K562 (cell line): ENCODE data around the gene ORAI3. TPM values are rescaled to one million over a fixed set of nuclear protein-coding genes. Genes with fewer than 3 reads are reported as not detected.
A peak's percentile ranks its signal among the peaks of the same experiment; 100 is the strongest.

Source experiments
- CAMTA2 ChIP-seq: fragments of 250-450 bp; sonication (Bioruptor Pico); conservative IDR thresholded peaks from 2 replicates; pipeline ENCODE4 v1.5.1; 2022
- CCNT2 ChIP-seq: IDR thresholded peaks from 2 replicates; pipeline ENCODE4 v1.6.1; 2011; ENCODE audit warnings: borderline replicate concordance, low read depth, mild to moderate bottlenecking, moderate library complexity, mixed read lengths, low read length; ENCODE audit not compliant: insufficient read length; ENCODE audit errors: extremely low read depth
- CREM ChIP-seq: IDR thresholded peaks from 2 replicates; pipeline ENCODE4 v1.6.1; 2014; ENCODE audit warnings: antibody characterized with exemption, low read depth
- ELF2 ChIP-seq: fragments of 250-450 bp; sonication (Bioruptor Pico); IDR thresholded peaks from 2 replicates; pipeline ENCODE4 v1.5.0; 2021; ENCODE audit warnings: mild to moderate bottlenecking
- ESRRB ChIP-seq: fragments of 250-450 bp; sonication (Bioruptor Pico); IDR thresholded peaks from 2 replicates; pipeline ENCODE4 v1.5.0; 2020; ENCODE audit warnings: mild to moderate bottlenecking, moderate library complexity, borderline replicate concordance
- FIP1L1 ChIP-seq: fragments of 200-400 bp; formaldehyde crosslinking; IDR thresholded peaks from 2 replicates; pipeline ENCODE4 v1.6.1; 2018; ENCODE audit warnings: mild to moderate bottlenecking, low read depth, low read length; ENCODE audit not compliant: poor library complexity, severe bottlenecking
- FOXM1 ChIP-seq, 2 experiments: fragments of 450-650 bp in 1 of 2; sonication (generic) in 1 of 2; formaldehyde crosslinking in 1 of 2; IDR thresholded peaks; 2 replicates each; pipeline versions ENCODE4 v1.6.1 to v1.9.0; 2017 to 2022; ENCODE audit warnings: low read depth in 2 of 2, mild to moderate bottlenecking in 2 of 2, missing genetic modification reagents in 1 of 2, moderate library complexity in 1 of 2
- GABPB1 ChIP-seq: sonication (generic); formaldehyde crosslinking; IDR thresholded peaks from 2 replicates; pipeline ENCODE4 v1.8.0; 2022; ENCODE audit warnings: mild to moderate bottlenecking, missing genetic modification reagents
- GATAD2B ChIP-seq: fragments of 450-650 bp; IDR thresholded peaks from 2 replicates; pipeline ENCODE4 v1.6.1; 2017; ENCODE audit warnings: mild to moderate bottlenecking, borderline replicate concordance
- JUNB ChIP-seq: fragments of 450-650 bp; formaldehyde crosslinking; conservative IDR thresholded peaks from 2 replicates; pipeline ENCODE4 v1.4.0; 2020; ENCODE audit warnings: mild to moderate bottlenecking
- KAT7 ChIP-seq: sonication (generic); formaldehyde crosslinking; IDR thresholded peaks from 2 replicates; pipeline ENCODE4 v1.8.0; 2022; ENCODE audit warnings: missing genetic modification reagents, mild to moderate bottlenecking, borderline replicate concordance
- MITF ChIP-seq: IDR thresholded peaks from 2 replicates; pipeline ENCODE4 v1.6.1; 2014; ENCODE audit warnings: antibody characterized with exemption
- NCOA2 ChIP-seq, 2 experiments: fragments of 450-650 bp; IDR thresholded peaks; 2 replicates each; pipeline ENCODE4 v1.6.1; 2018; ENCODE audit warnings: mild to moderate bottlenecking in 2 of 2, moderate library complexity in 1 of 2; ENCODE audit not compliant: partially characterized antibody in 2 of 2
- NFRKB ChIP-seq: fragments of 450-650 bp; IDR thresholded peaks from 2 replicates; pipeline ENCODE4 v1.6.1; 2016; ENCODE audit warnings: low read depth
- POLR2AphosphoS5 ChIP-seq: IDR thresholded peaks from 2 replicates; pipeline ENCODE4 v1.6.1; 2011; ENCODE audit warnings: mild to moderate bottlenecking, low read depth, low read length, moderate library complexity; ENCODE audit not compliant: control insufficient read depth, insufficient read depth
- SUPT5H ChIP-seq: fragments of 450-650 bp; IDR thresholded peaks from 2 replicates; pipeline ENCODE4 v1.6.1; 2016
- ZNF212 ChIP-seq: fragments of 450-650 bp; formaldehyde crosslinking; IDR thresholded peaks from 2 replicates; pipeline ENCODE4 v1.4.0; 2020; ENCODE audit warnings: mild to moderate bottlenecking
- ZNF717 ChIP-seq: fragments of 250-450 bp; sonication (Bioruptor Pico); IDR thresholded peaks from 2 replicates; pipeline ENCODE4 v1.5.0; 2021
- ZNF764 ChIP-seq: fragments of 250-450 bp; sonication (Bioruptor Pico); IDR thresholded peaks from 2 replicates; pipeline ENCODE4 v1.4.0; 2020; ENCODE audit warnings: low read depth, mild to moderate bottlenecking, moderate library complexity
- polyA plus RNA-seq, 8 experiments: library from polyadenylated mRNA; depleted of rRNA in 4 of 8; stranded (reverse) in 5 of 8; unstranded in 3 of 8; fragments of >200 nt; fragmentation: Nextera tagmentation in 2 of 8; fragmentation: Illumina TruSeq in 1 of 8; extraction: Ambion mirVana in 2 of 8; extraction: Trizol in 1 of 8; gene quantifications; 2 replicates each; pipeline versions ENCODE4 v1.2.1 to v1.2.3, GENCODE V29; 2011 to 2014; ENCODE audit warnings: inconsistent platforms in 1 of 8, missing spikeins in 1 of 8
- total RNA-seq, 7 experiments: library from RNA; depleted of rRNA in 6 of 7; stranded (reverse); fragments of >200 nt in 6 of 7; fragmentation: Illumina TruSeq in 2 of 7; extraction: Trizol in 2 of 7; gene quantifications; 2 replicates each; pipeline versions ENCODE4 v1.2.1 to v1.2.3, GENCODE V29; 2011 to 2021; ENCODE audit warnings: low replicate concordance in 1 of 7
- TF ChIP-seq, protein P1 (sequence below): sonication (generic); formaldehyde crosslinking; IDR thresholded peaks from 2 replicates; pipeline ENCODE4 v1.8.1; 2023; ENCODE audit warnings: mild to moderate bottlenecking, missing genetic modification reagents
- TF ChIP-seq, protein P2 (sequence below): fragments of 250-450 bp; sonication (Bioruptor Pico); IDR thresholded peaks from 2 replicates; pipeline ENCODE4 v1.4.0; 2020; ENCODE audit warnings: mild to moderate bottlenecking

Gene ORAI3
- total and polyA plus RNA-seq, 9 of the 15 experiments (the other 6 are each of a cell fraction or from before 2014, with no cell fraction given): 4.9 to 23.3 (median 14.1) TPM

DNA sequence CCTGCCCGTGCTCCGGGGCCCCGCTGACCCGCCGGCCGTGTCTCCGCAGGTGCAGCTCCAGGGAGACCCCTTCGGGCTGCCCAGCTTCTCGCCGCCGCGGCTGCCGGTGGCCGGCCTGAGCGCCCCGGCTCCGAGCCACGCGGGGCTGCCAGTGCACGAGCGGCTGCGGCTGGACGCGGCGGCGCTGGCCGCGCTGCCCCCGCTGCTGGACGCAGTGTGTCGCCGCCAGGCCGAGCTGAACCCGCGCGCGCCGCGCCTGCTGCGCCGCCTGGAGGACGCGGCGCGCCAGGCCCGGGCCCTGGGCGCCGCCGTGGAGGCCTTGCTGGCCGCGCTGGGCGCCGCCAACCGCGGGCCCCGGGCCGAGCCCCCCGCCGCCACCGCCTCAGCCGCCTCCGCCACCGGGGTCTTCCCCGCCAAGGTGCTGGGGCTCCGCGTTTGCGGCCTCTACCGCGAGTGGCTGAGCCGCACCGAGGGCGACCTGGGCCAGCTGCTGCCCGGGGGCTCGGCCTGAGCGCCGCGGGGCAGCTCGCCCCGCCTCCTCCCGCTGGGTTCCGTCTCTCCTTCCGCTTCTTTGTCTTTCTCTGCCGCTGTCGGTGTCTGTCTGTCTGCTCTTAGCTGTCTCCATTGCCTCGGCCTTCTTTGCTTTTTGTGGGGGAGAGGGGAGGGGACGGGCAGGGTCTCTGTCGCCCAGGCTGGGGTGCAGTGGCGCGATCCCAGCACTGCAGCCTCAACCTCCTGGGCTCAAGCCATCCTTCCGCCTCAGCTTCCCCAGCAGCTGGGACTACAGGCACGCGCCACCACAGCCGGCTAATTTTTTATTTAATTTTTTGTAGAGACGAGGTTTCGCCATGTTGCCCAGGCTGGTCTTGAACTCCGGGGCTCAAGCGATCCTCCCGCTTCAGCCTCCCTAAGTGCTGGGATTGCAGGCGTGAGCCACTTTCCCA, 46.6 kb upstream of the ORAI3 start (continued):
- TF ChIP-seq FOXM1 (IDR thresholded peaks at IDR 0.05; ENCODE audit: low read depth) (no peak), FOXM1 (CRISPR knock-in tag; IDR thresholded peaks at IDR 0.05; ENCODE audit: low read depth) (no peak), ESRRB (CRISPR knock-in tag) (no peak), NCOA2 (IDR thresholded peaks at IDR 0.05; ENCODE audit: partially characterized antibody in 2 of 2) (no peak), SUPT5H (0 out of 2 replicates have a peak, but pooled peaks have one; percentile 26), ELF2 (no peak), ZNF717 (CRISPR knock-in tag) (no peak), POLR2AphosphoS5 (no peak; the same call in 1 of the 2 replicates), FIP1L1 (no peak), CAMTA2 (CRISPR knock-in tag) (no peak), GABPB1 (CRISPR knock-in tag) (peak; percentile 35), ZNF212 (CRISPR knock-in tag) (no peak), NFRKB (peak; percentile 53; the same call in 1 of the 2 replicates), MITF (no peak), CREM (0 out of 2 replicates have a peak, but pooled peaks have one; percentile 5), CCNT2 (peak; percentile 81), JUNB (no peak), ZNF764 (CRISPR knock-in tag) (no peak), KAT7 (CRISPR knock-in tag) (no peak), GATAD2B (peak; percentile 89)
- TF ChIP-seq, protein P1, sequence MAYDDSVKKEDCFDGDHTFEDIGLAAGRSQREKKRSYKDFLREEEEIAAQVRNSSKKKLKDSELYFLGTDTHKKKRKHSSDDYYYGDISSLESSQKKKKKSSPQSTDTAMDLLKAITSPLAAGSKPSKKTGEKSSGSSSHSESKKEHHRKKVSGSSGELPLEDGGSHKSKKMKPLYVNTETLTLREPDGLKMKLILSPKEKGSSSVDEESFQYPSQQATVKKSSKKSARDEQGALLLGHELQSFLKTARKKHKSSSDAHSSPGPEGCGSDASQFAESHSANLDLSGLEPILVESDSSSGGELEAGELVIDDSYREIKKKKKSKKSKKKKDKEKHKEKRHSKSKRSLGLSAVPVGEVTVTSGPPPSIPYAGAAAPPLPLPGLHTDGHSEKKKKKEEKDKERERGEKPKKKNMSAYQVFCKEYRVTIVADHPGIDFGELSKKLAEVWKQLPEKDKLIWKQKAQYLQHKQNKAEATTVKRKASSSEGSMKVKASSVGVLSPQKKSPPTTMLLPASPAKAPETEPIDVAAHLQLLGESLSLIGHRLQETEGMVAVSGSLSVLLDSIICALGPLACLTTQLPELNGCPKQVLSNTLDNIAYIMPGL: no peak
- TF ChIP-seq, protein P2, sequence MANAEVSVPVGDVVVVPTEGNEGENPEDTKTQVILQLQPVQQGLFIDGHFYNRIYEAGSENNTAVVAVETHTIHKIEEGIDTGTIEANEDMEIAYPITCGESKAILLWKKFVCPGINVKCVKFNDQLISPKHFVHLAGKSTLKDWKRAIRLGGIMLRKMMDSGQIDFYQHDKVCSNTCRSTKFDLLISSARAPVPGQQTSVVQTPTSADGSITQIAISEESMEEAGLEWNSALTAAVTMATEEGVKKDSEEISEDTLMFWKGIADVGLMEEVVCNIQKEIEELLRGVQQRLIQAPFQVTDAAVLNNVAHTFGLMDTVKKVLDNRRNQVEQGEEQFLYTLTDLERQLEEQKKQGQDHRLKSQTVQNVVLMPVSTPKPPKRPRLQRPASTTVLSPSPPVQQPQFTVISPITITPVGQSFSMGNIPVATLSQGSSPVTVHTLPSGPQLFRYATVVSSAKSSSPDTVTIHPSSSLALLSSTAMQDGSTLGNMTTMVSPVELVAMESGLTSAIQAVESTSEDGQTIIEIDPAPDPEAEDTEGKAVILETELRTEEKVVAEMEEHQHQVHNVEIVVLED (CRISPR knock-in tag): peak; percentile 78
